GM12878 (cell line): Measurements from ENCODE around the gene CRYAA. TPM values are rescaled to one million over a fixed set of nuclear protein-coding genes. Genes with fewer than 3 reads are reported as not detected.

Source experiments
- ATAC-seq: fragments of 200-7000 bp; cut with Tn5 transposase; 3 replicates; pipeline ENCODE4 v1.9.1; 2020; ENCODE audit warnings: mild to moderate bottlenecking, moderate library complexity
- BruUV-seq: library from RNA; stranded (reverse); fragments of 400-500 nt; replicated peaks from 2 replicates; lab custom pipeline; 2021; lab: Mats Ljungman, UMichigan
- CTCF ChIA-PET: fragments of 300-600 bp; sonication (Branson Sonifier 250); formaldehyde crosslinking; extraction: SDS; loops from one replicate; lab custom pipeline; 2021; ENCODE audit warnings: inconsistent platforms; lab: Yijun Ruan, JAX
- POLR2A ChIA-PET: fragments of 350-600 bp; formaldehyde crosslinking; extraction: SDS; loops from one replicate; lab custom pipeline; 2021; ENCODE audit warnings: inconsistent platforms; lab: Charles Lee
- RAD21 ChIA-PET: fragments of 300-600 bp; sonication (Branson Sonifier 250); formaldehyde crosslinking; loops from one replicate; lab custom pipeline; 2023; ENCODE audit warnings: antibody characterized with exemption; ENCODE audit not compliant: unreplicated experiment; lab: Charles Lee
- SMC1A ChIA-PET: fragments of 300-600 bp; sonication (Branson Sonifier 250); formaldehyde crosslinking; loops from one replicate; lab custom pipeline; 2023; ENCODE audit not compliant: unreplicated experiment, uncharacterized antibody; lab: Charles Lee
- DNase-seq: peaks from one replicate; pipeline ENCODE4 v3.0.0-alpha.2; 2011; ENCODE audit warnings: low read depth, low spot score
- FAIRE-seq: peaks from 3 replicates; lab custom pipeline; 2011; peaks lifted over from hg19 to GRCh38; lab: Jason Lieb, UNC
- H2AFZ ChIP-seq: 2 replicates; pipeline ENCODE4 v1.6.0; 2011; ENCODE audit warnings: low read depth, low read length, control low read depth; ENCODE audit not compliant: control insufficient read depth
- H3K27ac ChIP-seq: 2 replicates; pipeline ENCODE4 v1.5.1; 2011; ENCODE audit warnings: control low read depth; ENCODE audit not compliant: control insufficient read depth, insufficient read depth
- H3K27me3 ChIP-seq, 2 experiments: replicated peaks in 1 of 2; 2 replicates each; pipeline versions ENCODE4 v1.6.0 to v1.6.1; 2011; ENCODE audit warnings: low read length in 1 of 2; ENCODE audit not compliant: control insufficient read depth in 2 of 2, insufficient read depth in 2 of 2
- H3K36me3 ChIP-seq, 2 experiments: 2 replicates each; pipeline ENCODE4 v1.5.1; 2011; ENCODE audit warnings: low read length in 1 of 2; ENCODE audit not compliant: control insufficient read depth in 2 of 2, insufficient read depth in 2 of 2
- H3K4me1 ChIP-seq: 2 replicates; pipeline ENCODE4 v1.6.1; 2011; ENCODE audit warnings: mild to moderate bottlenecking, low read length, moderate library complexity, mixed read lengths; ENCODE audit not compliant: control insufficient read depth, insufficient read depth
- H3K4me2 ChIP-seq: 2 replicates; pipeline ENCODE4 v1.6.0; 2011; ENCODE audit warnings: control low read depth; ENCODE audit not compliant: control insufficient read depth, insufficient read depth
- H3K4me3 ChIP-seq: fragments of 200-600 bp; sonication (generic); 2 replicates; pipeline ENCODE4 v1.5.1; 2016
- H3K79me2 ChIP-seq: 2 replicates; pipeline ENCODE4 v1.6.0; 2011; ENCODE audit warnings: low read length; ENCODE audit not compliant: control insufficient read depth, insufficient read depth
- H3K9ac ChIP-seq: 2 replicates; pipeline ENCODE4 v1.8.0; 2011; ENCODE audit warnings: low read length, control low read depth, mixed read lengths; ENCODE audit not compliant: control insufficient read depth, insufficient read depth
- H3K9me3 ChIP-seq: replicated peaks from 3 replicates; pipeline ENCODE4 v1.5.1; 2011; ENCODE audit warnings: mild to moderate bottlenecking, low read length; ENCODE audit not compliant: control insufficient read depth, insufficient read depth
- H4K20me1 ChIP-seq: 2 replicates; pipeline ENCODE4 v1.6.0; 2011; ENCODE audit not compliant: control insufficient read depth, insufficient read depth
- BHLHE40 ChIP-seq, 2 experiments: fragments of 450-650 bp in 1 of 2; IDR thresholded peaks; 2 replicates each; pipeline ENCODE4 v1.6.1; 2011 to 2017; ENCODE audit warnings: low read depth in 2 of 2, borderline replicate concordance in 1 of 2, improper control_type of control experiment in 1 of 2, low read length in 1 of 2, mild to moderate bottlenecking in 1 of 2
- BRCA1 ChIP-seq: IDR thresholded peaks from 2 replicates; pipeline ENCODE4 v1.6.1; 2011; ENCODE audit warnings: low read depth, low read length, improper control_type of control experiment
- FOS ChIP-seq: IDR thresholded peaks from 3 replicates; pipeline ENCODE4 v1.6.1; 2011; ENCODE audit warnings: borderline replicate concordance; ENCODE audit not compliant: insufficient read length; ENCODE audit errors: extremely low read depth
- FOXM1 ChIP-seq: IDR thresholded peaks from 2 replicates; pipeline ENCODE4 v1.6.1; 2012; ENCODE audit warnings: low read depth, mild to moderate bottlenecking, inconsistent platforms, low read length, moderate library complexity
- HDAC6 ChIP-seq: fragments of 200-600 bp; sonication (generic); IDR thresholded peaks from one replicate; pipeline ENCODE4 v1.8.0; 2017; ENCODE audit warnings: antibody characterized with exemption; ENCODE audit not compliant: unreplicated experiment
- MYC ChIP-seq: IDR thresholded peaks from 2 replicates; pipeline ENCODE4 v1.6.1; 2011; ENCODE audit warnings: mild to moderate bottlenecking, low read length, moderate library complexity, inconsistent platforms; ENCODE audit not compliant: insufficient read depth, insufficient replicate concordance, insufficient read length, severe bottlenecking
- SRF ChIP-seq, 2 experiments: IDR thresholded peaks; 2 replicates each; pipeline ENCODE4 v1.6.1; 2011; ENCODE audit warnings: low read depth in 2 of 2, low read length in 2 of 2, mild to moderate bottlenecking in 1 of 2, moderate library complexity in 1 of 2
- STAT1 ChIP-seq: fragments of 450-650 bp; conservative IDR thresholded peaks from 2 replicates; pipeline ENCODE4 v1.6.1; 2014; ENCODE audit warnings: antibody characterized with exemption, mild to moderate bottlenecking
- SUPT20H ChIP-seq: IDR thresholded peaks from 2 replicates; pipeline ENCODE4 v1.6.1; 2011; ENCODE audit warnings: low read depth, mild to moderate bottlenecking, low read length, moderate library complexity, borderline replicate concordance; ENCODE audit not compliant: control insufficient read depth
- SUZ12 ChIP-seq: fragments of 200-600 bp; sonication (generic); IDR thresholded peaks from one replicate; pipeline ENCODE4 v1.6.1; 2018; ENCODE audit warnings: antibody characterized with exemption, mild to moderate bottlenecking; ENCODE audit not compliant: unreplicated experiment
- YY1 ChIP-seq: IDR thresholded peaks from 2 replicates; pipeline ENCODE4 v1.6.1; 2011; ENCODE audit warnings: low read depth, mild to moderate bottlenecking, low read length
- ZNF207 ChIP-seq: fragments of 450-650 bp; IDR thresholded peaks from 2 replicates; pipeline ENCODE4 v1.6.1; 2014; ENCODE audit warnings: antibody characterized with exemption, mild to moderate bottlenecking, borderline replicate concordance
- ZNF384 ChIP-seq: IDR thresholded peaks from 2 replicates; pipeline ENCODE4 v1.6.1; 2012; ENCODE audit warnings: low read depth, mild to moderate bottlenecking, low read length, improper control_type of control experiment, borderline replicate concordance
- WGBS: methylation state at CpG from one replicate; pipeline ENCODE4 v1.1.6; 2016; ENCODE audit warnings: low lambda C conversion rate; ENCODE audit not compliant: insufficient replicate concordance, insufficient coverage; ENCODE audit errors: missing lambda C conversion rate; 5-methylcytosine and 5-hydroxymethylcytosine counted together
- in situ Hi-C: fragments of 300-500 bp; cut with MboI; formaldehyde crosslinking; loops from 9 replicates; pipeline ENCODE4 v1.14.3; 2018; ENCODE audit warnings: mixed read lengths
- intact Hi-C: fragments of 100-400 bp; cut with micrococcal nuclease; formaldehyde crosslinking; loops from one replicate; pipeline ENCODE4 v1.14.2; 2022; ENCODE audit not compliant: unreplicated experiment
- polyA plus RNA-seq, 11 experiments: library from polyadenylated mRNA; depleted of rRNA in 4 of 11; unstranded in 6 of 11; stranded (reverse) in 5 of 11; fragments of >200 nt; fragmentation: Nextera tagmentation in 4 of 11; fragmentation: Illumina TruSeq in 1 of 11; extraction: Ambion mirVana in 4 of 11; extraction: Trizol in 1 of 11; gene quantifications; 1 replicate in 1 of 11; 2 replicates in 10 of 11; pipeline versions ENCODE4 v1.2.1 to v1.2.3, GENCODE V29; 2011 to 2016; ENCODE audit warnings: inconsistent platforms in 2 of 11, missing spikeins in 2 of 11, low read depth in 1 of 11
- total RNA-seq, 4 experiments: library from RNA; depleted of rRNA in 3 of 4; stranded (reverse); fragments of >200 nt in 3 of 4; fragmentation: Illumina TruSeq in 1 of 4; extraction: Trizol in 1 of 4; gene quantifications; 2 replicates each; pipeline versions ENCODE4 v1.2.1 to v1.2.3, GENCODE V29; 2013 to 2021

Gene CRYAA
- total and polyA plus RNA-seq, 10 of the 15 experiments (the other 5 are each of a cell fraction or from before 2014, with no cell fraction given) = not detected

GRCh38 chr21:43209575-43210453 lies 41.0 kb downstream of the CRYAA start:
- WGBS = 50% methylated on average over 36 of the region's 36 CpGs
- BruUV-seq = no TSS peak
- ATAC-seq = no peak
- H3K27ac ChIP-seq = no peak overlapping the region
- TF ChIP-seq SUZ12 (no peak), MYC (no peak), YY1 (no peak), SRF (IDR thresholded peaks at IDR 0.05; ENCODE audit: low read depth in 2 of 2, low read length in 2 of 2) (no peak), SUPT20H (no peak), STAT1 (no peak), HDAC6 (no peak), ZNF384 (no peak), BHLHE40 (IDR thresholded peaks at IDR 0.05; ENCODE audit: borderline replicate concordance in 1 of 2, low read depth in 2 of 2, low read length in 1 of 2) (no peak), FOXM1 (no peak), FOS (no peak), BRCA1 (no peak), ZNF207 (no peak)
- TF ChIP-seq, all 136 proteins: peak for 0
- DNase-seq = no peak
- CTCF ChIA-PET = no interaction called here
- no peak overlapping the region for H3K4me2 ChIP-seq
- no peak overlapping the region for H3K4me3 ChIP-seq
- H3K4me1 ChIP-seq = no peaks in the 10 kb centered on the region
- no peak overlapping the region for H3K9ac ChIP-seq
- intact Hi-C loops (no loop called here), in situ Hi-C loops (no loop called here)
- no peaks in the 10 kb centered on the region for H3K36me3 ChIP-seq
- RAD21 ChIA-PET = no interaction called here
- no peaks in the 10 kb centered on the region; a peak in 1 of 4 replicates for H3K27me3 ChIP-seq
- SMC1A ChIA-PET = no interaction called here
- no peaks in the 10 kb centered on the region for H4K20me1 ChIP-seq
- H3K79me2 ChIP-seq = no peaks in the 10 kb centered on the region
- no peaks in the 10 kb centered on the region; the same call in 2 of the 3 replicates for H3K9me3 ChIP-seq
- H2AFZ ChIP-seq = no peak overlapping the region
- FAIRE-seq = no peak
- POLR2A ChIA-PET = no interaction called here
